ENCODE results near the gene GRPEL1. TPM values are rescaled to one million over a fixed set of nuclear protein-coding genes. Genes with fewer than 3 reads are reported as not detected.

Gene GRPEL1
- polyA plus RNA-seq, 1 experiment: 21.1 TPM

- Histone ChIP-seq H3K36me3 (ENCODE audit: control insufficient read depth, insufficient read depth, low read length) (peaks cover 24% of the 10 kb centered on the region), H3K27me3 (ENCODE audit: control insufficient read depth, insufficient read depth, low read length) (no peaks in the 10 kb centered on the region), H3K4me3 (ENCODE audit: low read depth, low read length) (no peak overlapping the region)
- CTCF ChIA-PET: interaction anchor here (1.0 to 1.7 kb wide), 4 partner anchors 8 to 22 kb away, joined by 3 to 5 read pairs (median 4); partner anchors contain the start of gene TADA2B
- TF ChIP-seq, protein P1, sequence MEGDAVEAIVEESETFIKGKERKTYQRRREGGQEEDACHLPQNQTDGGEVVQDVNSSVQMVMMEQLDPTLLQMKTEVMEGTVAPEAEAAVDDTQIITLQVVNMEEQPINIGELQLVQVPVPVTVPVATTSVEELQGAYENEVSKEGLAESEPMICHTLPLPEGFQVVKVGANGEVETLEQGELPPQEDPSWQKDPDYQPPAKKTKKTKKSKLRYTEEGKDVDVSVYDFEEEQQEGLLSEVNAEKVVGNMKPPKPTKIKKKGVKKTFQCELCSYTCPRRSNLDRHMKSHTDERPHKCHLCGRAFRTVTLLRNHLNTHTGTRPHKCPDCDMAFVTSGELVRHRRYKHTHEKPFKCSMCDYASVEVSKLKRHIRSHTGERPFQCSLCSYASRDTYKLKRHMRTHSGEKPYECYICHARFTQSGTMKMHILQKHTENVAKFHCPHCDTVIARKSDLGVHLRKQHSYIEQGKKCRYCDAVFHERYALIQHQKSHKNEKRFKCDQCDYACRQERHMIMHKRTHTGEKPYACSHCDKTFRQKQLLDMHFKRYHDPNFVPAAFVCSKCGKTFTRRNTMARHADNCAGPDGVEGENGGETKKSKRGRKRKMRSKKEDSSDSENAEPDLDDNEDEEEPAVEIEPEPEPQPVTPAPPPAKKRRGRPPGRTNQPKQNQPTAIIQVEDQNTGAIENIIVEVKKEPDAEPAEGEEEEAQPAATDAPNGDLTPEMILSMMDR (IDR thresholded peaks at IDR 0.05; ENCODE audit: insufficient read depth, low read depth, low read length): no peak
- DNase-seq (ENCODE audit: low read depth): no peak
- POLR2A ChIA-PET: no interaction called here
These were observed 47.6 kb downstream of the GRPEL1 start for GRCh38 chr4:7020290-7020689.

DNA sequence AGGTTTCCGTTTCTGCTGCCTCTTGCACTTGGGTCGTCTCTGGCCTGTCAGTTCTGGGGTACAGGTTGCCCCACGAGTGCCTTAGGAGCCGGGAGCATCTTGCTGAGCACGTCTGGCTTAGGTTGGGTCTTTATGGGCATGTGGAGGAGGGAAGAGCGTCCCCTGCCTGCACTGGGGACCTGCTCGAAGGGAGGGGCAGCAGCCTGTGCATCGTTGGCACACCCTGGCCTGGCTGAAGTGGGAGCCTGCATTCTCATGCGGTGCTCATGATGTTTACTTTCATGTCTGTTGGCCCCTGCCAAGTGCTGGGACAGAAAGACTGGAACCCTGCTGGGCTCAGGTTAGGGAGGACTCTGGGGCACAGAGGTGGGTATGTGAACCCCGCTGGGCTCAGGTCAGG is 48.5 kb downstream of the GRPEL1 start:
- Histone ChIP-seq H3K27me3 (ENCODE audit: control insufficient read depth, insufficient read depth, low read length) (no peaks in the 10 kb centered on the region), H3K36me3 (ENCODE audit: control insufficient read depth, insufficient read depth, low read length) (peaks cover 20% of the 10 kb centered on the region), H3K4me3 (ENCODE audit: low read depth, low read length) (no peak overlapping the region)
- TF ChIP-seq, protein P1 (IDR thresholded peaks at IDR 0.05; ENCODE audit: insufficient read depth, low read depth, low read length): no peak
- POLR2A ChIA-PET: no interaction called here
- CTCF ChIA-PET: interaction anchor here (1.7 kb wide), 1 partner anchor 23 kb away, joined by 5 read pairs; the partner anchor contains the start of gene TADA2B
- no peak for DNase-seq (ENCODE audit: low read depth)

- no peak for DNase-seq (ENCODE audit: low read depth)
- TF ChIP-seq, protein P1 (IDR thresholded peaks at IDR 0.05; ENCODE audit: insufficient read depth, low read depth, low read length): no peak
- POLR2A ChIA-PET: no interaction called here
- H3K4me3 ChIP-seq (ENCODE audit: low read depth, low read length): no peak overlapping the region
- H3K27me3 ChIP-seq (ENCODE audit: control insufficient read depth, insufficient read depth, low read length): no peaks in the 10 kb centered on the region
- CTCF ChIA-PET: no interaction called here
- H3K36me3 ChIP-seq (ENCODE audit: control insufficient read depth, insufficient read depth, low read length): peaks cover 17% of the 10 kb centered on the region
These were observed 49.6 kb downstream of the GRPEL1 start for GRCh38 chr4:7018281-7018680.

- H3K36me3 ChIP-seq (ENCODE audit: control insufficient read depth, insufficient read depth, low read length): peaks cover 17% of the 10 kb centered on the region
- no peak for DNase-seq (ENCODE audit: low read depth)
- H3K27me3 ChIP-seq (ENCODE audit: control insufficient read depth, insufficient read depth, low read length): no peaks in the 10 kb centered on the region
- ChIA-PET CTCF (interaction anchor here (0.7 to 1.1 kb wide), 2 partner anchors 10 to 25 kb away, joined by 3 read pairs; partner anchors contain the start of gene TADA2B), POLR2A (no interaction called here)
- H3K4me3 ChIP-seq (ENCODE audit: low read depth, low read length): no peak overlapping the region
- TF ChIP-seq, protein P1 (IDR thresholded peaks at IDR 0.05; ENCODE audit: insufficient read depth, low read depth, low read length): no peak
These were observed 50.3 kb downstream of the GRPEL1 start for GRCh38 chr4:7017446-7018048.

GRCh38 chr4:7016512-7016911 is 51.4 kb downstream of the GRPEL1 start:
- ChIA-PET CTCF (interaction anchor here (0.9 to 2.2 kb wide), 4 partner anchors 9 to 54 kb away, joined by 3 to 7 read pairs (median 3); no protein-coding TSS in a partner anchor), POLR2A (no interaction called here)
- TF ChIP-seq, protein P1 (IDR thresholded peaks at IDR 0.05; ENCODE audit: insufficient read depth, low read depth, low read length): no peak
- H3K4me3 ChIP-seq (ENCODE audit: low read depth, low read length): no peak overlapping the region
- DNase-seq (ENCODE audit: low read depth): no peak
- H3K27me3 ChIP-seq (ENCODE audit: control insufficient read depth, insufficient read depth, low read length): no peaks in the 10 kb centered on the region
- peaks cover 17% of the 10 kb centered on the region for H3K36me3 ChIP-seq (ENCODE audit: control insufficient read depth, insufficient read depth, low read length)

Measured in BJ (cell line).